ENCODE measurements around the gene FGF7. TPM values are rescaled to one million over a fixed set of nuclear protein-coding genes. Genes with fewer than 3 reads are reported as not detected.

The FGF7 gene
- total RNA-seq, 1 donor from 2014 or later: 0.04 TPM

GRCh38 chr15:49424954-49425353 is 1.9 kb downstream of the FGF7 start:
- Mint-ChIP-seq H3K4me1 (peaks cover 3% of the 10 kb centered on the region), H3K27me3 (no peaks in the 10 kb centered on the region), H3K27ac (no peak overlapping the region), H3K9me3 (no peaks in the 10 kb centered on the region), H3K4me3 (no peak overlapping the region), H3K36me3 (ENCODE audit: low read depth) (no peaks in the 10 kb centered on the region)
- intact Hi-C loops (cut with micrococcal nuclease): loop anchor here (5.0 kb wide), 1 partner anchor 378 kb away; the partner anchor contains the start of gene SECISBP2L
- TF ChIP-seq CTCF (IDR thresholded peaks at IDR 0.05): no peak
- ATAC-seq (ENCODE audit: low read depth) (no peak), DNase-seq (no peak)
- CTCF ChIA-PET: no interaction called here
- POLR2A ChIA-PET: no interaction called here

GRCh38 chr15:49427372-49427771 is 4.3 kb downstream of the FGF7 start:
- Mint-ChIP-seq H3K36me3 (ENCODE audit: low read depth) (no peaks in the 10 kb centered on the region), H3K4me1 (no peaks in the 10 kb centered on the region), H3K9me3 (no peaks in the 10 kb centered on the region), H3K4me3 (no peak overlapping the region), H3K27me3 (no peaks in the 10 kb centered on the region), H3K27ac (no peak overlapping the region)
- ChIA-PET POLR2A (no interaction called here), CTCF (no interaction called here)
- ATAC-seq (ENCODE audit: low read depth): no peak
- no peak for DNase-seq
- intact Hi-C loops (cut with micrococcal nuclease): no loop called here
- no peak for TF ChIP-seq CTCF (IDR thresholded peaks at IDR 0.05)

GRCh38 chr15:49428409-49429095 is 5.5 kb downstream of the FGF7 start:
- Mint-ChIP-seq H3K4me1 (no peaks in the 10 kb centered on the region), H3K4me3 (no peak overlapping the region), H3K36me3 (ENCODE audit: low read depth) (no peaks in the 10 kb centered on the region), H3K27me3 (no peaks in the 10 kb centered on the region), H3K9me3 (no peaks in the 10 kb centered on the region), H3K27ac (no peak overlapping the region)
- intact Hi-C loops (cut with micrococcal nuclease): no loop called here
- ATAC-seq (ENCODE audit: low read depth) (no peak), DNase-seq (no peak)
- POLR2A ChIA-PET: no interaction called here
- no peak for TF ChIP-seq CTCF (IDR thresholded peaks at IDR 0.05)
- CTCF ChIA-PET: no interaction called here

- Mint-ChIP-seq H3K27me3 (no peaks in the 10 kb centered on the region), H3K27ac (no peak overlapping the region)
- CTCF ChIA-PET: no interaction called here
Observed at GRCh38 chr15:49430046-49430445, 7.0 kb downstream of the FGF7 start.

GRCh38 chr15:49435174-49435573 is 12.1 kb downstream of the FGF7 start:
- ChIA-PET CTCF (no interaction called here), POLR2A (no interaction called here)
- Mint-ChIP-seq H3K4me3 (no peak overlapping the region), H3K27me3 (no peaks in the 10 kb centered on the region), H3K27ac (no peak overlapping the region), H3K9me3 (no peaks in the 10 kb centered on the region), H3K4me1 (peaks cover 15% of the 10 kb centered on the region), H3K36me3 (ENCODE audit: low read depth) (no peaks in the 10 kb centered on the region)
- DNase-seq: no peak
- ATAC-seq (ENCODE audit: low read depth): no peak
- no peak for TF ChIP-seq CTCF (IDR thresholded peaks at IDR 0.05)
- intact Hi-C loops (cut with micrococcal nuclease): no loop called here

More at GRCh38 chr15:49430046-49430445, 7.0 kb downstream of the FGF7 start:
- H3K4me1 Mint-ChIP-seq: no peaks in the 10 kb centered on the region
- no peak for DNase-seq
- no peaks in the 10 kb centered on the region for H3K9me3 Mint-ChIP-seq
- POLR2A ChIA-PET: no interaction called here
- H3K36me3 Mint-ChIP-seq (ENCODE audit: low read depth): no peaks in the 10 kb centered on the region
- intact Hi-C loops (cut with micrococcal nuclease): no loop called here
- TF ChIP-seq CTCF (IDR thresholded peaks at IDR 0.05): no peak
- no peak overlapping the region for H3K4me3 Mint-ChIP-seq
- ATAC-seq (ENCODE audit: low read depth): no peak
